HepG2 (cell line): Measurements from ENCODE around the gene PRKACB. TPM values are rescaled to one million over a fixed set of nuclear protein-coding genes. Genes with fewer than 3 reads are reported as not detected.

Source experiments
- ATAC-seq: fragments of 200-7000 bp; cut with Tn5 transposase; 3 replicates; pipeline ENCODE4 v1.9.1; 2020; ENCODE audit warnings: mild to moderate bottlenecking, moderate library complexity
- BruUV-seq: library from RNA; stranded (reverse); fragments of 400-500 nt; replicated peaks from 2 replicates; lab custom pipeline; 2021; lab: Mats Ljungman, UMichigan
- CTCF ChIA-PET: fragments of 300-600 bp; formaldehyde crosslinking; extraction: SDS; loops from one replicate; lab custom pipeline; 2021; ENCODE audit warnings: low total read pairs, inconsistent platforms, low intra/inter-chr PET ratio; lab: Yijun Ruan, JAX
- POLR2A ChIA-PET: fragments of 350-600 bp; sonication (Branson Sonifier 250); formaldehyde crosslinking; loops from one replicate; lab custom pipeline; 2020; ENCODE audit warnings: antibody characterized with exemption, inconsistent platforms; lab: Yijun Ruan, JAX
- DNase-seq: peaks from one replicate; pipeline ENCODE4 v3.0.0-alpha.2; 2015; ENCODE audit warnings: low spot score
- FAIRE-seq: peaks from 3 replicates; lab custom pipeline; 2011; peaks lifted over from hg19 to GRCh38; lab: Jason Lieb, UNC
- H2AFZ ChIP-seq: one replicate; pipeline ENCODE4 v1.6.1; 2011; ENCODE audit warnings: low read length, inconsistent platforms
- H3K27ac ChIP-seq: fragments of 300-600 bp; 3 replicates; pipeline ENCODE4 v1.8.0; 2011; ENCODE audit warnings: mixed run types, mild to moderate bottlenecking, mixed read lengths, low read length, inconsistent platforms; ENCODE audit not compliant: insufficient read depth; ENCODE audit errors: extremely low read length
- H3K27me3 ChIP-seq, 2 experiments: fragments of 200-600 bp in 1 of 2; 2 replicates in 1 of 2; 3 replicates in 1 of 2; pipeline versions ENCODE4 v1.6.0 to v1.8.0; 2011; ENCODE audit warnings: low read length in 2 of 2, mild to moderate bottlenecking in 2 of 2, moderate library complexity in 2 of 2, inconsistent platforms in 1 of 2; ENCODE audit not compliant: insufficient read depth in 2 of 2, control insufficient read depth in 1 of 2
- H3K36me3 ChIP-seq, 2 experiments: fragments of 200-600 bp in 1 of 2; replicated peaks in 1 of 2; 2 replicates in 1 of 2; 3 replicates in 1 of 2; pipeline versions ENCODE4 v1.5.1 to v1.8.0; 2011; ENCODE audit warnings: low read length in 2 of 2, inconsistent platforms in 1 of 2; ENCODE audit not compliant: insufficient read depth in 2 of 2, control insufficient read depth in 1 of 2
- H3K4me1 ChIP-seq: 2 replicates; pipeline ENCODE4 v1.5.1; 2012; ENCODE audit warnings: low read length, inconsistent platforms; ENCODE audit not compliant: insufficient read depth
- H3K4me2 ChIP-seq: 2 replicates; pipeline ENCODE4 v1.6.0; 2011; ENCODE audit warnings: low read depth, low read length, inconsistent platforms
- H3K4me3 ChIP-seq, 3 experiments: fragments of 200-600 bp in 1 of 3; sonication (generic), shearing (Covaris generic) in 1 of 3; replicated peaks in 1 of 3; 2 replicates each; pipeline ENCODE4 v1.5.1; 2011 to 2016; ENCODE audit warnings: low read length in 3 of 3, inconsistent platforms in 2 of 3, low read depth in 2 of 3, mild to moderate bottlenecking in 2 of 3, control low read depth in 1 of 3, mixed read lengths in 1 of 3; ENCODE audit not compliant: insufficient read depth in 1 of 3
- H3K79me2 ChIP-seq: one replicate; pipeline ENCODE4 v1.6.1; 2011; ENCODE audit warnings: low read length, inconsistent platforms; ENCODE audit not compliant: insufficient read depth
- H3K9ac ChIP-seq: 2 replicates; pipeline ENCODE4 v1.6.0; 2011; ENCODE audit warnings: mild to moderate bottlenecking, low read depth, low read length, inconsistent platforms; ENCODE audit not compliant: insufficient read depth
- H3K9me3 ChIP-seq: 2 replicates; pipeline ENCODE4 v1.5.1; 2012; ENCODE audit warnings: mild to moderate bottlenecking, low read length
- H4K20me1 ChIP-seq: 2 replicates; pipeline ENCODE4 v1.6.0; 2011; ENCODE audit warnings: inconsistent platforms, mild to moderate bottlenecking, low read length, moderate library complexity; ENCODE audit not compliant: insufficient read depth
- HOMEZ ChIP-seq: IDR thresholded peaks from 2 replicates; pipeline ENCODE4 v1.6.1; 2016; ENCODE audit warnings: low read depth
- MAFF ChIP-seq: IDR thresholded peaks from 2 replicates; pipeline ENCODE4 v1.6.1; 2011; ENCODE audit warnings: low read depth, low read length, improper control_type of control experiment
- NONO ChIP-seq, 2 experiments: fragments of 450-650 bp in 1 of 2; sonication (generic) in 1 of 2; formaldehyde crosslinking in 1 of 2; IDR thresholded peaks in 1 of 2; conservative IDR thresholded peaks in 1 of 2; 2 replicates each; pipeline versions ENCODE4 v1.6.1 to v1.8.0; 2017 to 2022; ENCODE audit warnings: mild to moderate bottlenecking in 1 of 2, missing genetic modification reagents in 1 of 2, moderate library complexity in 1 of 2
- RARG ChIP-seq: sonication (generic); formaldehyde crosslinking; IDR thresholded peaks from 2 replicates; pipeline ENCODE4 v1.4.0; 2020; ENCODE audit warnings: low read depth, mild to moderate bottlenecking, missing genetic modification reagents
- SPEN ChIP-seq: sonication (generic); formaldehyde crosslinking; IDR thresholded peaks from 2 replicates; pipeline ENCODE4 v1.5.1; 2020; ENCODE audit warnings: low read depth, mild to moderate bottlenecking, missing genetic modification reagents
- TFDP2 ChIP-seq: sonication (generic); formaldehyde crosslinking; IDR thresholded peaks from 2 replicates; pipeline ENCODE4 v1.4.0; 2020; ENCODE audit warnings: missing genetic modification reagents
- TSC22D2 ChIP-seq: sonication (generic); formaldehyde crosslinking; IDR thresholded peaks from 2 replicates; pipeline ENCODE4 v1.5.1; 2020; ENCODE audit warnings: missing genetic modification reagents, mild to moderate bottlenecking, borderline replicate concordance
- WGBS: methylation state at CpG from one replicate; pipeline ENCODE4 v1.1.6; 2017; ENCODE audit warnings: low lambda C conversion rate; 5-methylcytosine and 5-hydroxymethylcytosine counted together
- in situ Hi-C: cut with HindIII; loops from 2 replicates; pipeline ENCODE4 v1.10.0; 2017; ENCODE audit warnings: low pct_unique_long_range_greater_than_20kb; ENCODE audit not compliant: extremely low pct_ligation_motif_present
- intact Hi-C: fragments of 100-400 bp; cut with micrococcal nuclease; formaldehyde crosslinking; loops from one replicate; pipeline ENCODE4 v1.10.0; 2022; ENCODE audit not compliant: unreplicated experiment
- polyA plus RNA-seq, 8 experiments: library from polyadenylated mRNA; depleted of rRNA in 3 of 8; stranded (reverse) in 7 of 8; unstranded in 1 of 8; fragments of >200 nt; fragmentation: Illumina TruSeq in 4 of 8; extraction: Trizol in 4 of 8; gene quantifications; 2 replicates each; pipeline versions ENCODE4 v1.2.1 to v1.2.3, GENCODE V29; 2011 to 2016; ENCODE audit warnings: low read depth in 4 of 8, missing spikeins in 1 of 8, mixed read lengths in 1 of 8; ENCODE audit not compliant: insufficient read depth in 1 of 8
- total RNA-seq, 5 experiments: library from RNA; depleted of rRNA; stranded (reverse); fragments of >200 nt; fragmentation: Illumina TruSeq; extraction: Trizol; gene quantifications; 2 replicates each; pipeline ENCODE4 v1.2.3, GENCODE V29; 2016; ENCODE audit warnings: low read depth in 1 of 5
- TF ChIP-seq, protein P1 (sequence below): IDR thresholded peaks from 2 replicates; pipeline ENCODE4 v1.6.1; 2016; ENCODE audit warnings: missing compliant biosample characterization, missing genetic modification reagents, borderline replicate concordance

Gene PRKACB
- total and polyA plus RNA-seq, 2 of the 13 experiments (the other 11 are each of a cell fraction or from before 2014, with no cell fraction given) = 3.5 to 5.8 TPM

DNA sequence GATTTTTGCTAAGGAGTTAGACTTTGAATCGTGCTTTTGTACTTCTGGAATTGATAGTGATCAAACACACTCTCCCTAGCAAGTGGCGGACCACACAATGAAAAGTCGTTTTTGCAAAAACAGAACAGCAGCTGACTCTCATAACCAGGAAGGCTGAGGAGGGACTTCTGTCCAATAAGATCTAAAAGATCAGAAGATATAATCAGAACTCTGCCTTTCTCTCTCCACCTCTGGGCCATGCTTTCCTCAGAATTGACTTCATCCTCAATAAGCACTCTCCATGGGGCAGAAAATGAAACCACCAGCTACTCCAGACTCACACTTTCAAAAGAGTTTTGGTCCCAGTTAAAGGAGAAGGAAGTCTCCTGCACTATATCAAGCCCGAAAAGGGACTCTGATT lies 102.1 kb downstream of the PRKACB start:
- no peaks in the 10 kb centered on the region for H4K20me1 ChIP-seq
- H3K79me2 ChIP-seq = no peaks in the 10 kb centered on the region
- CTCF ChIA-PET = no interaction called here
- FAIRE-seq (no peak), DNase-seq (no peak)
- H2AFZ ChIP-seq = no peak overlapping the region
- H3K9me3 ChIP-seq = no peaks in the 10 kb centered on the region; the same call in 1 of the 2 replicates
- POLR2A ChIA-PET = no interaction called here
- H3K4me1 ChIP-seq = 0 out of 2 replicates have a peak, but pooled peaks cover 18% of the 10 kb centered on the region
- in situ Hi-C loops = no loop called here
- no peak overlapping the region for H3K9ac ChIP-seq
- intact Hi-C loops = no loop called here
- no peak for TF ChIP-seq TSC22D2 (CRISPR knock-in tag)
- no peak for TF ChIP-seq NONO (IDR thresholded peaks at IDR 0.05)
- TF ChIP-seq NONO (CRISPR knock-in tag; conservative IDR thresholded peaks at IDR 0.05) = no peak
- TF ChIP-seq SPEN (CRISPR knock-in tag) = no peak
- no peak for TF ChIP-seq MAFF
- TF ChIP-seq TFDP2 = no peak
- no peak for TF ChIP-seq RARG
- no peak for TF ChIP-seq HOMEZ (CRISPR knock-in tag)
- TF ChIP-seq, protein P1, sequence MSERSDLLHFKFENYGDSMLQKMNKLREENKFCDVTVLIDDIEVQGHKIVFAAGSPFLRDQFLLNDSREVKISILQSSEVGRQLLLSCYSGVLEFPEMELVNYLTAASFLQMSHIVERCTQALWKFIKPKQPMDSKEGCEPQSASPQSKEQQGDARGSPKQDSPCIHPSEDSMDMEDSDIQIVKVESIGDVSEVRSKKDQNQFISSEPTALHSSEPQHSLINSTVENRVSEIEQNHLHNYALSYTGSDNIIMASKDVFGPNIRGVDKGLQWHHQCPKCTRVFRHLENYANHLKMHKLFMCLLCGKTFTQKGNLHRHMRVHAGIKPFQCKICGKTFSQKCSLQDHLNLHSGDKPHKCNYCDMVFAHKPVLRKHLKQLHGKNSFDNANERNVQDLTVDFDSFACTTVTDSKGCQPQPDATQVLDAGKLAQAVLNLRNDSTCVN (CRISPR knock-in tag) = no peak
- TF ChIP-seq, all 625 proteins: peak for 0
- Histone ChIP-seq H3K36me3 (no peaks in the 10 kb centered on the region), H3K4me3 (no peak overlapping the region), H3K4me2 (peak overlapping the region; percentile 25), H3K27me3 (no peaks in the 10 kb centered on the region), H3K27ac (no peak overlapping the region)
- BruUV-seq = no TSS peak
- 9% methylated on average over 4 of the region's 4 CpGs for WGBS
- no peak for ATAC-seq
